ENCODE measurements around the gene GATA5. TPM values are rescaled to one million over a fixed set of nuclear protein-coding genes. Genes with fewer than 3 reads are reported as not detected.

GATA5 gene
- total RNA-seq, 2 donors from 2014 or later, result 2.5 to 6.7 TPM

DNA sequence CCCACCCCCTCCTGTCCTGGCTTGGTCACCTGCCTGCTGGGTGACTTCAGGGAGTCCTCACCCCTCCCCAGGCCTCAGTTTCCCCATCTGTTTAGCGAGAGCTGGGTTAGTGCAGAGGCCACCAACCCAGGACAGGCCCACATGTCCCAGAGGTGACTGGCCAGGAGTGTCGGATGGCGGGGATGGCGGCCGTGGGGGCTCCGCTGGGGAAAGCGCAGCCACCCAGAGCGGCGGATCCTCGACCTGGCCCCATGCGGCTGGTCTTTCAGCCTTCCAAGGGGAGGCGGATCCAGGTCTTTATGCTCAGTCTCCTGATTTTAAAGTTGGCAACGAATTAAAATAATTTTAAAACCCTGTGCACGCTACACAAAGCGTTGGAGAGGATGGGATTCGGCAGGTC lies 31.0 kb upstream of the GATA5 start:
- no peak overlapping the region for H3K9ac ChIP-seq (ENCODE audit: extremely low read depth, low read length, poor library complexity, severe bottlenecking)
- no peaks in the 10 kb centered on the region for H3K36me3 ChIP-seq (ENCODE audit: control insufficient read depth, insufficient read depth, low read length)
- DNase-seq, result no peak
- Mint-ChIP-seq H3K9me3 (no peaks in the 10 kb centered on the region), H3K27me3 (ENCODE audit: insufficient read depth) (no peaks in the 10 kb centered on the region), H3K36me3 (ENCODE audit: low read depth) (no peaks in the 10 kb centered on the region), H3K27ac (no peak overlapping the region), H3K4me3 (no peak overlapping the region), H3K4me1 (peaks cover 7% of the 10 kb centered on the region)
- H3K27ac ChIP-seq (ENCODE audit: low read depth, low read length), result no peak overlapping the region
- H3K4me3 ChIP-seq (ENCODE audit: low read length), result no peak overlapping the region
- WGBS, 2 experiments (ENCODE audit: insufficient coverage in 1 of 2, insufficient read length in 1 of 2), result 92 to 95% methylated on average over 14 to 16 of the region's 16 CpGs
- H3K27me3 ChIP-seq (ENCODE audit: control insufficient read depth, insufficient read depth, low read length, poor library complexity, severe bottlenecking), result no peaks in the 10 kb centered on the region
- no peaks in the 10 kb centered on the region for H3K9me3 ChIP-seq (ENCODE audit: control insufficient read depth, low read length)
- TF ChIP-seq, protein P1, sequence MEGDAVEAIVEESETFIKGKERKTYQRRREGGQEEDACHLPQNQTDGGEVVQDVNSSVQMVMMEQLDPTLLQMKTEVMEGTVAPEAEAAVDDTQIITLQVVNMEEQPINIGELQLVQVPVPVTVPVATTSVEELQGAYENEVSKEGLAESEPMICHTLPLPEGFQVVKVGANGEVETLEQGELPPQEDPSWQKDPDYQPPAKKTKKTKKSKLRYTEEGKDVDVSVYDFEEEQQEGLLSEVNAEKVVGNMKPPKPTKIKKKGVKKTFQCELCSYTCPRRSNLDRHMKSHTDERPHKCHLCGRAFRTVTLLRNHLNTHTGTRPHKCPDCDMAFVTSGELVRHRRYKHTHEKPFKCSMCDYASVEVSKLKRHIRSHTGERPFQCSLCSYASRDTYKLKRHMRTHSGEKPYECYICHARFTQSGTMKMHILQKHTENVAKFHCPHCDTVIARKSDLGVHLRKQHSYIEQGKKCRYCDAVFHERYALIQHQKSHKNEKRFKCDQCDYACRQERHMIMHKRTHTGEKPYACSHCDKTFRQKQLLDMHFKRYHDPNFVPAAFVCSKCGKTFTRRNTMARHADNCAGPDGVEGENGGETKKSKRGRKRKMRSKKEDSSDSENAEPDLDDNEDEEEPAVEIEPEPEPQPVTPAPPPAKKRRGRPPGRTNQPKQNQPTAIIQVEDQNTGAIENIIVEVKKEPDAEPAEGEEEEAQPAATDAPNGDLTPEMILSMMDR (conservative IDR thresholded peaks at IDR 0.05), result no peak
- peaks cover 9% of the 10 kb centered on the region for H3K4me1 ChIP-seq (ENCODE audit: control insufficient read depth, insufficient read depth, low read length)

DNA sequence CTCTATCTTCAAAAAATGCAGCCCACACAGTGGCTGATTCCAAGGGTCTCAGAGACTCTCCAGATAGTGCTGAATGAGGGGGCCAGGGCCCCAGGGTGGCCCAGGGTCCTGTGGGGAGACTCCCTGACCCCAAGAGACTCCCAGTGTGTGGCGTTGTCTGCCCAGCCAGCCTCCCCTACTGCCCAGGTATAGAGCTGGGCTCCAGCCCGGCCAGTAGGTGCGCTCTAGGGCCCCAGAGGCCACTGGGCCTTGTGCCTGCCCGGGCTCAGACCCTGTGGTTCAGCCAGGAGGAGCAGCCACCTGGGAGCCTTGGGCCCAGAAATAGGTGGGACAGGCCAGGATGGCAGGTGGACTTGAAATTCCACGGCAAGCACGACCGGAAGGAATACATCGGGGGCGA lies 30.3 kb upstream of the GATA5 start:
- no peaks in the 10 kb centered on the region for H3K9me3 ChIP-seq (ENCODE audit: control insufficient read depth, low read length)
- no peaks in the 10 kb centered on the region for H3K27me3 Mint-ChIP-seq (ENCODE audit: insufficient read depth)
- no peak overlapping the region for H3K4me3 ChIP-seq (ENCODE audit: low read length)
- WGBS, 2 experiments (ENCODE audit: insufficient coverage in 1 of 2, insufficient read length in 1 of 2), result 85 to 97% methylated on average over 5 to 7 of the region's 9 CpGs
- no peak overlapping the region for H3K9ac ChIP-seq (ENCODE audit: extremely low read depth, low read length, poor library complexity, severe bottlenecking)
- H3K36me3 Mint-ChIP-seq (ENCODE audit: low read depth), result no peaks in the 10 kb centered on the region
- H3K36me3 ChIP-seq (ENCODE audit: control insufficient read depth, insufficient read depth, low read length), result no peaks in the 10 kb centered on the region
- H3K27ac ChIP-seq (ENCODE audit: low read depth, low read length), result no peak overlapping the region
- peak; percentile 69 for DNase-seq
- H3K4me3 Mint-ChIP-seq, result no peak overlapping the region
- H3K27ac Mint-ChIP-seq, result no peak overlapping the region
- H3K4me1 ChIP-seq (ENCODE audit: control insufficient read depth, insufficient read depth, low read length), result peaks cover 9% of the 10 kb centered on the region
- H3K27me3 ChIP-seq (ENCODE audit: control insufficient read depth, insufficient read depth, low read length, poor library complexity, severe bottlenecking), result no peaks in the 10 kb centered on the region
- H3K9me3 Mint-ChIP-seq, result no peaks in the 10 kb centered on the region
- peaks cover 7% of the 10 kb centered on the region for H3K4me1 Mint-ChIP-seq
- TF ChIP-seq, protein P1 (conservative IDR thresholded peaks at IDR 0.05), result peak; percentile 48

DNA sequence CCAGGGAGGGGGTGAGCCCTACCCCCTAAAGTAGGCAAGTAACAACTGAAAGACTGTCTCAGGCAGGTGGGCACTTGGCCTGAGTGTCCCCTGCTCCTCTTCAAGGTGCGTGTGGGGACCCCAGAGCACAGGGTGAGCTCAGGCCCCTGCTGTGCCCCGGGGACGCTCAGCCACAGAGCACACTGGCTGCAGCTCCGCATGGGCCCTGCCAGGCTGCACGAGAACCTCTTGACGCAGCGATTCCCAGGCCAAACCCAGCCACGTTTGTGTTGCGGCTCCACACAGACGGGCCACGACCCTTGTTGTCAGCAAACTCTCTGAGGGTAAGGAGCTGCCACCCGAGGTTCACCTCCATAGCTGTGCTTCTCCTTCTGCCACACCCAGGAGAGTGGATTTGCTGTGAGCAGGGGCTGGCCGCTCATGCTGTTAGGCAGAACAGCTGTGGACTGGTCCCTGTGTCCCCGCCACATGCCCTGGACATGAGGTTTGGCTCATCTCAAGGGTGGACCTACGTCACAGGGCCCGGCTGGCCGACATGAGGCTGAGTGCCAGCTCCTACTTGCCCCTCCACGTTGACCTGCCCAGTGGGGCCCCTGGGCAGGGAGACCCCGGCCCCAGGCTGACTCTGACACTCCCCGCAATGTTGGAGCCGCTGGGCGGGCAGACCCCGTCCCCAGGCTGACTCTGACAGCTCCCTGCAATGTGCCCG lies 29.7 kb upstream of the GATA5 start:
- Mint-ChIP-seq H3K27me3 (ENCODE audit: insufficient read depth) (no peaks in the 10 kb centered on the region), H3K4me1 (peaks cover 7% of the 10 kb centered on the region), H3K4me3 (no peak overlapping the region), H3K27ac (no peak overlapping the region), H3K9me3 (no peaks in the 10 kb centered on the region), H3K36me3 (ENCODE audit: low read depth) (no peaks in the 10 kb centered on the region)
- TF ChIP-seq, protein P1 (conservative IDR thresholded peaks at IDR 0.05), result no peak
- no peak overlapping the region for H3K9ac ChIP-seq (ENCODE audit: extremely low read depth, low read length, poor library complexity, severe bottlenecking)
- H3K36me3 ChIP-seq (ENCODE audit: control insufficient read depth, insufficient read depth, low read length), result no peaks in the 10 kb centered on the region
- H3K9me3 ChIP-seq (ENCODE audit: control insufficient read depth, low read length), result no peaks in the 10 kb centered on the region
- no peak for DNase-seq
- peaks cover 9% of the 10 kb centered on the region for H3K4me1 ChIP-seq (ENCODE audit: control insufficient read depth, insufficient read depth, low read length)
- WGBS, 2 experiments (ENCODE audit: insufficient coverage in 1 of 2, insufficient read length in 1 of 2), result 90 to 93% methylated on average over 22 to 24 of the region's 24 CpGs
- H3K4me3 ChIP-seq (ENCODE audit: low read length), result no peak overlapping the region
- H3K27ac ChIP-seq (ENCODE audit: low read depth, low read length), result no peak overlapping the region
- H3K27me3 ChIP-seq (ENCODE audit: control insufficient read depth, insufficient read depth, low read length, poor library complexity, severe bottlenecking), result no peaks in the 10 kb centered on the region
